Sigmoid colon (tissue), 4 donors: Measurements from ENCODE around the gene PRKCQ.

Experiments used
- EP300 ChIP-seq, 4 donors: sonication (generic); formaldehyde crosslinking; IDR thresholded peaks; one replicate each; pipeline ENCODE4 v1.6.1; 2017; ENCODE audit warnings: antibody characterized with exemption in 4 of 4
- POLR2A ChIP-seq, 2 donors: fragments of 450-650 bp; IDR thresholded peaks; one replicate each; pipeline ENCODE4 v1.6.1; 2016; ENCODE audit warnings: antibody characterized with exemption in 2 of 2, mild to moderate bottlenecking in 2 of 2, moderate library complexity in 2 of 2
- POLR2AphosphoS5 ChIP-seq, 4 donors: sonication (generic); formaldehyde crosslinking; IDR thresholded peaks; one replicate each; pipeline ENCODE4 v1.6.1; 2017; ENCODE audit warnings: antibody characterized with exemption in 4 of 4
- TF ChIP-seq, protein P1 (sequence below), 4 experiments: fragments of 450-650 bp in 3 of 4; fragments of 200-600 bp in 1 of 4; IDR thresholded peaks; one replicate each; pipeline ENCODE4 v1.5.1; 2016 to 2019; ENCODE audit warnings: antibody characterized with exemption in 4 of 4, mild to moderate bottlenecking in 3 of 4, moderate library complexity in 2 of 4

DNA sequence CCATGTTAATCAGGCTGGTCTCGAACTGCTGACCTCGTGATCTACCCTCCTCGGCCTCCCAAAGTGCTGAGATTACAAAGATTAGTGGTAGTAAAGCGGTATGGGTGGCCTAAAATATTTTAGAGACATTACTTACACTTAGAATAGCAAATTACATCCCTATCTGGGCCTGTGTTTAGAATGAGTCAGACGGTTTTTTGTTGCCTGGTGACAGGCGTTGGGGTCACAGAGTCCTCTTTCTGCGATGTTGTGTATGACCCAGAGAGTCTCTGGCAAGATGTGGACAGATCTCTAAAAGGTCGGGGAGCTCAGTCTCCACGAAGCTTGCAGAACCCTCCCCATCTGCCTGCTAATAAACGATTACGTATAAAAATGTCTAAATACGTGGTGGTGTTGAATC lies 39.6 kb upstream of the PRKCQ start:
- no peak for TF ChIP-seq POLR2AphosphoS5 (IDR thresholded peaks at IDR 0.05)
- TF ChIP-seq, protein P1, sequence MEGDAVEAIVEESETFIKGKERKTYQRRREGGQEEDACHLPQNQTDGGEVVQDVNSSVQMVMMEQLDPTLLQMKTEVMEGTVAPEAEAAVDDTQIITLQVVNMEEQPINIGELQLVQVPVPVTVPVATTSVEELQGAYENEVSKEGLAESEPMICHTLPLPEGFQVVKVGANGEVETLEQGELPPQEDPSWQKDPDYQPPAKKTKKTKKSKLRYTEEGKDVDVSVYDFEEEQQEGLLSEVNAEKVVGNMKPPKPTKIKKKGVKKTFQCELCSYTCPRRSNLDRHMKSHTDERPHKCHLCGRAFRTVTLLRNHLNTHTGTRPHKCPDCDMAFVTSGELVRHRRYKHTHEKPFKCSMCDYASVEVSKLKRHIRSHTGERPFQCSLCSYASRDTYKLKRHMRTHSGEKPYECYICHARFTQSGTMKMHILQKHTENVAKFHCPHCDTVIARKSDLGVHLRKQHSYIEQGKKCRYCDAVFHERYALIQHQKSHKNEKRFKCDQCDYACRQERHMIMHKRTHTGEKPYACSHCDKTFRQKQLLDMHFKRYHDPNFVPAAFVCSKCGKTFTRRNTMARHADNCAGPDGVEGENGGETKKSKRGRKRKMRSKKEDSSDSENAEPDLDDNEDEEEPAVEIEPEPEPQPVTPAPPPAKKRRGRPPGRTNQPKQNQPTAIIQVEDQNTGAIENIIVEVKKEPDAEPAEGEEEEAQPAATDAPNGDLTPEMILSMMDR (IDR thresholded peaks at IDR 0.05), result no peak
- no peak for TF ChIP-seq POLR2A (IDR thresholded peaks at IDR 0.05)
- no peak for TF ChIP-seq EP300 (IDR thresholded peaks at IDR 0.05)
